GM18867 (cell line): ENCODE results near the gene ARID1B.

Experiments
- ATAC-seq: cut with Tn5 transposase; IDR thresholded peaks from one replicate; pipeline ENCODE4 v1.9.1; 2021; ENCODE audit warnings: mild to moderate bottlenecking, moderate library complexity; ENCODE audit not compliant: unreplicated experiment

Gene ARID1B

GRCh38 chr6:156901309-156902019 lies 124.3 kb downstream of the ARID1B start:
- ATAC-seq: no peak

DNA sequence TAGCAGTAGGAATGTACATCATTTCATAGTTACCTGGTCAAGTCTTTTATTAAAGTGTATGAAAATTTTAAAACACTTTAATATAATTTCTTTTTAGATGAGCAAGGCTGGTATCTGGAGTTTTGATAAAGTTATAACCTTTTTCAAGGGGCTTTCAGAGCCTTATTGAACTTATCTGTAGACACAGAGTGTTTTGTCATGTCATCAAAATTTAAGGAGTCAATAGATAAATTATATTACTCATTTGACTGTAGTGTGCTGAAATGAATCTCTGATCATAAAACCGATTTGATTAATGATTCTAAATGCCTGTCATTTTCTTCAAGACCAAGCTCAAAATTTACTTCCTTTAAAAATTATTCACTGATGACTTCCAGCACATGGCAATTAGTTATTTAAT lies 125.6 kb downstream of the ARID1B start:
- no peak for ATAC-seq

- no peak for ATAC-seq
Observed at GRCh38 chr6:156904176-156904967, 127.2 kb downstream of the ARID1B start.

GRCh38 chr6:156905801-156906200 lies 128.6 kb downstream of the ARID1B start:
- ATAC-seq: no peak

- no peak for ATAC-seq
Observed at GRCh38 chr6:156906451-156906850, 129.3 kb downstream of the ARID1B start.

DNA sequence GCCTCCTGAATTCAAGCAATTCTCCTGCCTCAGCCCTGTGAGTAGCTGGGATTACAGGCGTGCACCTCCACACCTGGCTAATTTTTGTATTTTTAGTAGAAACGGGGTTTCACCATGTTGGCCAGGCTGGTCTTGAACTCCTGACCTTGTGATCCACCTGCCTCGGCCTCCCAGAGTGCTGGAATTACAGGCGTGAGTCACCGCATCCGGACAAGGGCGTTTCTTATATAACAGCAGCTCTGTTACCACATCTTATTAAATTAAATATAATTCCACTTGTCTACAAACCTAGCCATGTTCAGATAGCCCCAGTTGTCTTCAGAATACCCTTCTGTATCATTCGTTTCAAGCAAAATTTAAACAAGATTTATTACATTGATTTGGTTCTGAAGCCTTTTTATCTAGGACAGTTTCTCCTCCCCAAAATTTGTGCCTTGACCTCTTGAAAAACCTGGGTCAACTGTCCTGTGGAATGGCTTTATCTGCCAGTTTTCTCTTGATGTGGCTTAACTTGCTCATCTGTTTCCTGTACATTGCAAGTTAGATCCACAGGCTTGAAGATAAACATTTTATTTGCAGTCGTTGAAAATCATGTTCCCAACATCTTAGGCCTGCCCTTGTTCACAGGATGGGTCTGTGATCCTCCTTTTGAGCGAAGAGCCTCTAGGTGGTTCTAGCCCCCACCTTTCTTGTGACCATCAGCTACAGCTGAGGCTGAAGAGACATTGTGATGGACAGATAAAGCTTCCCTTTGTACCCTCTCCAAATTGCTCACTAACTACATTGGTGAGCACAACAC lies 132.2 kb downstream of the ARID1B start:
- no peak for ATAC-seq

GRCh38 chr6:156910011-156910334 lies 132.8 kb downstream of the ARID1B start:
- ATAC-seq: no peak

- ATAC-seq: no peak
Observed at GRCh38 chr6:156910938-156911337, 133.8 kb downstream of the ARID1B start.

DNA sequence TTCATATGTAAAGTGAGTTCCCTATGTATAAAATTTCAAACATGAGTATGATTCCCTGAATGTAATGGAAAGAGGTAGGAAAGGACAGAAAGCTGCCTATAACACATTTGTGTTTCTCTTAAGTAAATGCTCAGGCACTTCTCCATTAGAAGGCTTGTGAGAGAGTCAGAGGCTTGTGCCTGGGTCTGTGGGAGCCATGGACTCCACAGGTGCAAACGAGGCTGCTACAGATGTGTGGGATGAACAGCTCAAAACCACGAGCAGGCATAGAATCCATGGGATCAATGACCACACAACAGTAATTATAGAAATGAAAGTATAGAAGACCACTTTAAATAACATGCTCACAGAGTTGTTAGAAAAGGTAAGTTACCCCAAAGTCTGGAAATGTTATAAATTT lies 134.4 kb downstream of the ARID1B start:
- no peak for ATAC-seq

DNA sequence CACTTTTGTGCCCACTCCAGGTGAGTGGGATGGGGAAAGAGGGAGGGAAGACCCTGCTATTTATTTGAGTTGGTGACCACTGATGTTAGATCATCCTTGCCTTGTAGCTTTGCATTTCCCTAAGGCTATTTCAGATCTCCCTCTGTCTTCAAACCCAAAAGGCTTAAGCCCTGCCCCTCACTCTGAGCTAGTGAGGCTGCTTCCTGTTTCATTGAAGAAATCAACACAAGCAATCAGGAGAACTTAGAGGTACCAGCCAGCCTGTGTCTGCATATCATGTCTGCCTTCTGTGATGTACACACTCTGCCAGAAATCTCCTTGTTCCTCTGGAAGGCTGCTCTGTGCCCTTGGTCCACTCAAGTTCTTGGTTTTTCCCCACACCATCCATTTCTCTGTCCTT lies 135.3 kb downstream of the ARID1B start:
- ATAC-seq: no peak

GRCh38 chr6:156914181-156914580 lies 137.0 kb downstream of the ARID1B start:
- no peak for ATAC-seq

GRCh38 chr6:156916130-156916801 lies 139.1 kb downstream of the ARID1B start:
- ATAC-seq: peak; percentile 57

GRCh38 chr6:156917213-156917612 lies 140.0 kb downstream of the ARID1B start:
- peak; percentile 56 for ATAC-seq

GRCh38 chr6:156918647-156919046 lies 141.5 kb downstream of the ARID1B start:
- ATAC-seq: no peak

- no peak for ATAC-seq
Observed at GRCh38 chr6:156919370-156919769, 142.2 kb downstream of the ARID1B start.

DNA sequence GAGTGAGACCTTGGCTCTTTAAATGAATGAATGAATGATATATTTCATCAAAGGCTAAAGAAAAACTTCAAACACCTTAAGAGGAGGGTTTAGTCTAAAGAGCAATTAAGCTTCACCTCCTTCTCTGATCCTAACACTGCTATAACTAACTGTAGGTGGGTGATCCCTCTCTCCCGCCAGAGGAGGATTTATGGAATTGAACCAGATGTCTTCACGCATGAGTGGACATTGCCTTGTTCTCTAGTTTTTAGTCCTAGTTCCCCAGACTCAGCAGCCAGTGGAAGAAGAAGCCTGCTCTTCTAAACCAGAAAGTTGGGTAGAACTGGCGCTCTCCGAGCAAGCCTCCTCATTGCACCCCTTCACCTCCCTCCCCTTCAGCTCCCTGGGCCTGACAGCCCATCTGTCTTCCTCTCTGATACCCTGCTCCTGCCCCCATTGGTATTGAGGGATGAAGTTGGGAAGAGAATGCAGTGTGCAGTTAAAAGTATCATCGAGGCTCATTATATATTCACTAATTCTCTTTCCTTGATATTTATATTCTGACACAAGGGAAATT lies 142.7 kb downstream of the ARID1B start:
- ATAC-seq: no peak

DNA sequence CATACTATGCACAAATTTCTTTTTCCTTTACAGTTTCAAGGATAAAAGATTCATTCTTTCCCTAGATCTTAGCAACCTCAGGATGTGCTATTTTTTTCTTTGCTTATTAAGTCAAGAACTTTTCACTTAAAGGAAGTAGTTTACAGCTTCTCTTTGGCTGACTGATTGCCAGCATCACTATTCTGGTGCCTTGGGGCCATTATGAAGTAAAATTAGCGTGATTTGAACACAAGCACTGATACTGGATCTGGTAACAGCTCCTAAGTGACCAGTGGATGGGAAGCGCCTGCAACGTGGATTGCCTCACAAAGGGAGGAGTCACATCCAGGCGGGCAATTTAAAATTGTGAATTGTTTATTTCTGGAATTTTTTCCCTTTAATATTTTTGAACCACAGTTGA lies 147.1 kb downstream of the ARID1B start:
- no peak for ATAC-seq

GRCh38 chr6:156925026-156925425 lies 147.8 kb downstream of the ARID1B start:
- no peak for ATAC-seq

DNA sequence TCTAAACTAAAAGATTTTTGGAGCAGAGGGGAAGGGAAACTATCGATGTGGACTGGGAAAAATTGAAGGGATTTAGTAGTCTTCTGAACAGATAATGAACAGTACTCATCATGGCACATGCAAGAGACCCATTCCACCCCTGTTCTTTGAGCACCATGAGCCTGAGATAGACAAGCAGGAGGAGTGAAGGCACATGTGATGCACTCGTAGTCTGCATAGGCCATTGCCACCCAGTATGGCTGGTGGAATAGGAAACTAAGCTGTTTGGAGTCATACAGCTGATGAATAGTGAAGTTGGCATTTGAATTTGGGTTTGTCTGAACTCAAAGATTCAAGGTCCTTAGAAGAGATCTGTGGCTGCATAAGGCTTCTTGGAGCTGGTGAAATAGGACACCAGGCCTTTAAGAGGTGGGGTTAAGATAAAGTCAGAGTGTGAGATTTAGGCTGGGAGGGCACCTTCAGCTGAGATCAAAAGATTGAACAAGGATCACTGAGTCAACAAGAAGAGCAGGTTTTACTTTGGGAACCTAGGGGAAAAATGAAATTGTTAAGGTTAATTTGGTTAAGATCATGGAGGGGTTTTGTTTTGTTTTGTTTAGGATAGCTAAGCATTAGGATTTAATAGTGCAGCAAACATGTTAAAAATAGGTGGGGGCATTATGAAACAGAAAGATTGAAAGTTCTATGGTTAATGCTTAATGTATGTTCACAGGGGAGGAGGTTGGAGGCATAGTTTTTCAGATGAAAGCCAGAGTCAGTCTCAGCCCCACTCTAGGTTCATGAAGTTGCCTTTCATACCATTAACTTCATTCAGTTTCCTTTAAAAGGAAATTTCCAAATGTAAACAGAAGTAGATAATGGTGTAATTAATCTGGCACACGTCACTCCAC lies 148.8 kb downstream of the ARID1B start:
- ATAC-seq: peak; percentile 79

- no peak for ATAC-seq
Observed at GRCh38 chr6:156928126-156928525, 150.9 kb downstream of the ARID1B start.
